GM13977 (cell line): ENCODE data around the gene SGPL1.

Experiments
- DNase-seq: peaks from one replicate; pipeline ENCODE4 v3.0.0; 2012; ENCODE audit warnings: low spot score
- in situ Hi-C: fragments of 300-500 bp; cut with MboI; formaldehyde crosslinking; loops from one replicate; pipeline ENCODE4 v1.12.0; 2022; ENCODE audit warnings: low sequenced_read_pairs, low pct_unique_long_range_greater_than_20kb, mixed read lengths, inconsistent platforms; ENCODE audit not compliant: unreplicated experiment
- TF ChIP-seq, protein P1 (sequence below): IDR thresholded peaks from 2 replicates; pipeline ENCODE4 v1.5.1; 2012; ENCODE audit warnings: mild to moderate bottlenecking, control low read depth; ENCODE audit not compliant: insufficient read depth; ENCODE audit errors: extremely low read depth, missing control alignments

Gene SGPL1

DNA sequence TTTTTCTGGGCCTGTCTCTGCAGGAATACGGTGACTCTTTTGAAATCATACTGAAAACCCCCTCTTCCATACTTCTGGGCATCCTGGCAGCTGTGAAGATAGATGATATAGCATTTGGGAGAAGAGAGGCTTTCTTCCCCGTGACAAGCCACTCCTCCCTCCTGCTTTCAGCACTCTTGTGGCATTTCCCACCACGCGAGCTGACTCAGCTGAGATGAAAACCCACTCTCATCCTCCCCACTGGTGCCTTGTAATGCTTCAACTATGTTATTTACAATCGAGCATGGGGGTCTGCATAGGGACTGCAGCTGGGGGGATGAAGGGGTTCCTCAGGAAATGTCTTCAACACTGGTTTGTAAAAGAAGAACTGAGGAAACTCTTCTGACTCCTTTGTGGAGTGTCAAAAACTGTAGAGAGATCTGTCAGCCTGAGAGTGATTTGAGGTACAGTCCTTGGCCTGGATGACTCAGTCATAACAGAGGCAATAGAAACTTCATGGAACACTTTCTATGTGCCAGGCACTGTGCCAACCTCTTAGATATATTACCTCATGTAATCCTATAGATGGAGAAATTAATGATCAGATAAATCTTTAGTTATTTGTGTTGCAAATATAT, 28.8 kb upstream of the SGPL1 start:
- DNase-seq: no peak
- in situ Hi-C loops: no loop called here
- TF ChIP-seq, protein P1, sequence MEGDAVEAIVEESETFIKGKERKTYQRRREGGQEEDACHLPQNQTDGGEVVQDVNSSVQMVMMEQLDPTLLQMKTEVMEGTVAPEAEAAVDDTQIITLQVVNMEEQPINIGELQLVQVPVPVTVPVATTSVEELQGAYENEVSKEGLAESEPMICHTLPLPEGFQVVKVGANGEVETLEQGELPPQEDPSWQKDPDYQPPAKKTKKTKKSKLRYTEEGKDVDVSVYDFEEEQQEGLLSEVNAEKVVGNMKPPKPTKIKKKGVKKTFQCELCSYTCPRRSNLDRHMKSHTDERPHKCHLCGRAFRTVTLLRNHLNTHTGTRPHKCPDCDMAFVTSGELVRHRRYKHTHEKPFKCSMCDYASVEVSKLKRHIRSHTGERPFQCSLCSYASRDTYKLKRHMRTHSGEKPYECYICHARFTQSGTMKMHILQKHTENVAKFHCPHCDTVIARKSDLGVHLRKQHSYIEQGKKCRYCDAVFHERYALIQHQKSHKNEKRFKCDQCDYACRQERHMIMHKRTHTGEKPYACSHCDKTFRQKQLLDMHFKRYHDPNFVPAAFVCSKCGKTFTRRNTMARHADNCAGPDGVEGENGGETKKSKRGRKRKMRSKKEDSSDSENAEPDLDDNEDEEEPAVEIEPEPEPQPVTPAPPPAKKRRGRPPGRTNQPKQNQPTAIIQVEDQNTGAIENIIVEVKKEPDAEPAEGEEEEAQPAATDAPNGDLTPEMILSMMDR: no peak

DNA sequence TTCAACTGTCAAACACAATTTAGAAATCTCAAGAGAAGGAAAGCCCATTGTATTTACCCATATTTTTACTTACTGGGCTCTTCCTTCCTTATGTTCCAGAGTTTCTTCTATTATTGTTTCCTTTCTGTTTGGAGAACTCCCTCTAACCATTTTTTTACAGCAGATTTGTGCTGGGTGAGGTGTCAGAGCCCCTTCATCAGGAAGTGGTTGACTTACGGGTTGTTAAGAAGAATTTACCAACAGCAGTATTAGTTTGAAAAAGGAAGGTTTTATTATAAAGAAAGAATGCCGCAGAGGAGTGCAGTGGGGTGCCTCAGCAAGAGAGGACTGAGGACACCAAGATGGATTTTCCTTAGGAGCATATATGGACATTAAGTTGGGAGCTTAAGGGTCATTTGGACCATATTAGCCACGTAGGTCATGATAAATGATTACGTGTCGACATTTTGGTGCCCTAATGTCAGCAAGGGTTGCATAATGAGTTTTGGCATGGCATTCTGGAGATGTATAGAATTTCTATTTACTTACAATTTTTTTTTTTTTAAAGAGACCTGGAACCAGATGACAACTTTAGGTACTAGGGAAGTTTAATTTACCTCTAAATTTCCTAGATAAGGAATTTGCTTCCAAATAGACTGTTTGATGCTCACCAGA, 24.2 kb upstream of the SGPL1 start:
- DNase-seq: no peak
- in situ Hi-C loops: no loop called here
- TF ChIP-seq, protein P1: no peak

DNA sequence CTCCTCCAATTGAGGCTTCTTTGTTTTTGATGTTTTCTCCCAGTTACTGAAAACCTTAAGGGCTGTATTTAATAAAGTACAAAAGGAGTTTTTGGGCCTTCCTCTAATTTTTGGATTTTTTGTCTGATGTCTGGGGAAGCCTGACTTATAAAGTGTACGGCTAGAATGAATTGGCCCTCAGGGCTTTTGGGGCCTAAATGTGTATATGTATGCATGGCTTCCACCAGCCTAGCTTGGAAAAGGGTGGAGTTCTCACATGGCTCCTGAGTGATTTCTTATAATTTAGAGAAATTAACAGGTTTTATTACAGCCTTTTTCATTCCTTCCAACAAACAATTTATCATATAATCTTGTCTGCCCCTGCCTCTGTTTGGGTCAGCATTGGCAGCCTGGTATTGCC, 20.1 kb upstream of the SGPL1 start:
- TF ChIP-seq, protein P1: no peak
- no peak for DNase-seq
- in situ Hi-C loops: no loop called here

DNA sequence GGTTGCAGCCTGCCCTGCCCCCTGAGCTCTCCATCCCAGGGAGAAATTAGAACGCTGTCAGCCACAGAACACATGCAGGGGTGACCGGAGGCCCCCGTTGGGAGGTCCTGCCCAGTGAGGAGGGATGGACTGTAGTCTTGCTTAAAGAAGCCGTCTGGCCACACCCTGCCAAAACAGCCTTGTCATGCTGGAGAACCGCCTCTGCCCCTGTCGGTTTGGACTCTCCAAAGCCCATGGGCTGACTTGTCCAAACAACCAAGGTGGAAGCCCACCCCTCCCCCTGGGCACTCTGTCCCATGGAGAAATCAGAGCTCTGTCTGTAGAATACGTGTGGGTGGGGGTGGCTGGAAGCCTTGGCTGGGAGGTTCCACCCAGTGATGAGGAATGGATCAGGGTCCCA, 17.9 kb upstream of the SGPL1 start:
- in situ Hi-C loops: no loop called here
- no peak for DNase-seq
- TF ChIP-seq, protein P1: no peak

DNA sequence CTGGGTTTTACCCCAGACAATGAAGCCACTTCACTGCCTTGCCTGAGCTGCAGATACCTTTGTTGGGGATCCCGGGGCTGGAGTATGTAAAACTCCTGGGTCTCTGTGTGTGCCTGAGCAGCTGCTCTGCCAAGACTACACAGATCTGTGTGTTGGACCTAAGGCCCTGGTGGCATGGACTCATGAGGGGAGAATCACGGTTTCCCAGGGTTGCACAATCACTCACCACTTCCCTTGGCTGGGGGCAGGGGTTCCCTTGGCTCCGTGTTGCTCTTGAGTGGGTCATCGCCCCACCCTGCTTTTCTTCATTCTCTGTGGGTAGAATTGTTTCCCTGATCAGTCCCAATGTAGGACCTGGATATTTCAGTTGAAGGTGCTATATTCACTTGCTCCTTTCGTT, 16.6 kb upstream of the SGPL1 start:
- in situ Hi-C loops: no loop called here
- DNase-seq: no peak
- TF ChIP-seq, protein P1: no peak

DNA sequence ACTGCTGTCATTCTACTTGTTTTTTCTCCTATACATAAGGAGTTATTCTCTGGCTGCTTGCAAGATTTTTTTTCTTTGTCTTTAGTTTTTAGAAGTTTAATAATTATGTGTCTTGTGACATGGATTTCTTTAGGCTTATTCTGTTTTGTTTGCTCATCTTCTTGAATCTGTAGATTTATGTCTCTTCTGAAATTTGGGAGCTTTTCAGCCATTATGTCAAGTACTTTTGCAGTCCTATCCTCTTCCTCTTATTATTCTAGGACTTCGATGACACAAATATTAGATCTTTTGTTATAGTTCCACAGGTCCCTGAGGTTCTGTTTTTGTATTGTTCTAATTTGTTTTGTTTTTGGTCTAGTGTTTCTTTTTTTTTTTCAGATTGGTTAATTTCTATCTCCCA, 13.9 kb upstream of the SGPL1 start:
- in situ Hi-C loops: no loop called here
- DNase-seq: no peak
- TF ChIP-seq, protein P1: no peak
